ENCODE data around the gene PTPRN2. TPM values are rescaled to one million over a fixed set of nuclear protein-coding genes. Genes with fewer than 3 reads are reported as not detected.

PTPRN2 gene
- total RNA-seq, 2 donors from 2014 or later = 26.1 to 55.5 TPM

DNA sequence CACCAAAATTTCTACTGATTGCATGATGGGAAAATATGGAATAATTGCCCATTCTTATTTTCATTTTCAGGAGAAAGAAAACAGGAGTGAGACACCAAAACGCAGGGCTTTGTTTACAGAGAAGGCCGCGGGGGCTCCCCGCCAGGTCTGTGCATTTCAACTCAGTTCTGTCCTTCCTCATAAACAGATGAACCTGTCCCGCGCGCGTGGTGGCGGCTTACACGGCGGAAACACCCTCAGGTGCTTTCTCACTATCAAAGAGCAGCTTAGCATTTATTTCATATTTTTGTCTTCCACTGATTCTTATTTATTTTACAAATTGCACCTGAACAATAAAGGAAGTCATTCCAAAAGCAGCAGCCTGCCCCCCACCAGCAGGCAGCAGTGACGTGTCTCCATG is 579.4 kb downstream of the PTPRN2 start:
- Histone ChIP-seq H3K36me3 (no peaks in the 10 kb centered on the region), H3K4me3 (no peak overlapping the region), H3K4me1 (replicated peaks) (no peaks in the 10 kb centered on the region), H3K9me3 (no peaks in the 10 kb centered on the region), H3K27ac (no peak overlapping the region), H3K27me3 (replicated peaks; ENCODE audit: insufficient read depth) (no peaks in the 10 kb centered on the region)
- WGBS = 72% methylated on average over 12 of the region's 12 CpGs
- DNase-seq (ENCODE audit: low spot score) = no peak
- intact Hi-C loops (cut with DNase I) = no loop called here
- TF ChIP-seq, protein P1, sequence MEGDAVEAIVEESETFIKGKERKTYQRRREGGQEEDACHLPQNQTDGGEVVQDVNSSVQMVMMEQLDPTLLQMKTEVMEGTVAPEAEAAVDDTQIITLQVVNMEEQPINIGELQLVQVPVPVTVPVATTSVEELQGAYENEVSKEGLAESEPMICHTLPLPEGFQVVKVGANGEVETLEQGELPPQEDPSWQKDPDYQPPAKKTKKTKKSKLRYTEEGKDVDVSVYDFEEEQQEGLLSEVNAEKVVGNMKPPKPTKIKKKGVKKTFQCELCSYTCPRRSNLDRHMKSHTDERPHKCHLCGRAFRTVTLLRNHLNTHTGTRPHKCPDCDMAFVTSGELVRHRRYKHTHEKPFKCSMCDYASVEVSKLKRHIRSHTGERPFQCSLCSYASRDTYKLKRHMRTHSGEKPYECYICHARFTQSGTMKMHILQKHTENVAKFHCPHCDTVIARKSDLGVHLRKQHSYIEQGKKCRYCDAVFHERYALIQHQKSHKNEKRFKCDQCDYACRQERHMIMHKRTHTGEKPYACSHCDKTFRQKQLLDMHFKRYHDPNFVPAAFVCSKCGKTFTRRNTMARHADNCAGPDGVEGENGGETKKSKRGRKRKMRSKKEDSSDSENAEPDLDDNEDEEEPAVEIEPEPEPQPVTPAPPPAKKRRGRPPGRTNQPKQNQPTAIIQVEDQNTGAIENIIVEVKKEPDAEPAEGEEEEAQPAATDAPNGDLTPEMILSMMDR (IDR thresholded peaks at IDR 0.05) = no peak
- TF ChIP-seq POLR2AphosphoS5 (IDR thresholded peaks at IDR 0.05) (no peak), POLR2A (IDR thresholded peaks at IDR 0.05) (no peak)

DNA sequence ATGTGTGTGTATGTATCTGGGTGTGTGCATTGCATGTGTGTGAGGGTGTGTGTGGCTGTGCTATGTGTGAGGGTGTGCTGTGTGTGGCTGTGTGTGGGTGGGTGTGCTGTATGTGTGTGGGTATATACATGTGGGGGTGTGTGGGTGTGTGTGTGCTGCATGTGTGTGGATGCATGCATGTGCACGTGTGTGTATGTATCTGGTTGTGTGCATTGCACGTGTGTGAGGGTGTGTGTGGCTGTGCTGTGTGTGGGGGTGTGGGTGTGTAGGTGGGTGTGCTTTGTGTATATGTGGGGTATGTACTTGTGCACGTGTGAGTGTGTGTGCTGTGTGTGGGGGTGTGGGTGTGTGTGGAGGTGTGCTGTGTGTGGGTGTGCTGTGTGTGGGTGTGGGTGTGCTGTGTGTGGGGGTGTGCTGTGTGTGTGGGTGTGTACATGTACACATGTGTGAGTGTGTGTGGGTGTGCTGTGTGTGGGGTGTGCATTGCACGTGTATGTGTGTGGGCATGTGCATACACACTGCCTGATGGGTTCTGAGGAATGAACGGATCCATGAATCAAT is 579.8 kb downstream of the PTPRN2 start:
- H3K9me3 ChIP-seq = no peaks in the 10 kb centered on the region
- no peaks in the 10 kb centered on the region for H3K36me3 ChIP-seq
- TF ChIP-seq, protein P1 (IDR thresholded peaks at IDR 0.05) = no peak
- TF ChIP-seq POLR2AphosphoS5 (IDR thresholded peaks at IDR 0.05) (no peak), POLR2A (IDR thresholded peaks at IDR 0.05) (no peak)
- H3K27ac ChIP-seq = no peak overlapping the region
- no peak for DNase-seq (ENCODE audit: low spot score)
- intact Hi-C loops (cut with DNase I) = no loop called here
- H3K4me3 ChIP-seq = no peak overlapping the region
- 68% methylated on average over 5 of the region's 5 CpGs for WGBS
- H3K27me3 ChIP-seq (replicated peaks; ENCODE audit: insufficient read depth) = no peaks in the 10 kb centered on the region
- H3K4me1 ChIP-seq (replicated peaks) = no peaks in the 10 kb centered on the region

DNA sequence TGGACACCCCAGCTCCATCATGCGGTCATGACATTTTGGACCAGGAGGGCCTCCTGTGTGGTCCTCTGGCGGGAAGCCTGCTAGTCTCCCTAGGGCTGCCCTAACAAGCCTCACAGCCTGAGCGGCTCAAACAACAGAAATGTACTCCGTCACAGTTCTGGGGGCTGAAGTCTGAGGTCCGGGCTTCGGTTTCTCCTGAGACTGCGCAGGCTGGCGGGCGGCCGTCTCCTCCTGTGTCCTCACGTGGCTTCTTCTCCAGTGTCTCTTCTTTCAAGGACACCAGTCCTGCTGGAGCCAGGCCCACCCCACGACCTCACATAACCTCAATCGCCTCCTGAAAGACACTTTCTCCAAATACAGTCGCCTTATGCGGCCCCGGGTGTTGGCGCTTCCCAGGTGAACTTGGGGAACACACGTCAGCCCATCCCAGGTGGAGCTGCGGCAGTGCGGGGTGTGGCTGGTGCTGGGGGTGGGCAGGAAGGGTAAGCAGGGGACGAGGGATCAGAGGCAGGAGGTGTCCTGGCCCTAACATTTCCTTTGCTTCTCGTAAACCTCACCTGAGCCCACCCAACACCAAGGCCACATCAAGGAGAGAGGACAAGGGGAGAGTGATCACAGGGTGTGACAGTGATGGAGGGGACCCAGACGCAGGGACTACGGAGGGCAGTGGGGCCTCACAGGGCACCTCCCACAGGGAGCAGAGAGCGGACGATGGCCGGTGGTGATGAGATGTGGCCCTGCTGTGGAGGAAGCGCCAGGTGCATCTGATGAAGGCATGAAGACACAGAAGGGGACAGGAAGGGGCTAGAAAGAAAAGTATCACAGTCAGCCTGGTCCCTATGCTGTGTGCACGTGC is 580.6 kb downstream of the PTPRN2 start:
- 89% methylated on average over 29 of the region's 29 CpGs for WGBS
- no peak for DNase-seq (ENCODE audit: low spot score)
- no peak overlapping the region for H3K27ac ChIP-seq
- H3K27me3 ChIP-seq (replicated peaks; ENCODE audit: insufficient read depth) = no peaks in the 10 kb centered on the region
- no peaks in the 10 kb centered on the region for H3K4me1 ChIP-seq (replicated peaks)
- H3K9me3 ChIP-seq = no peaks in the 10 kb centered on the region
- TF ChIP-seq, protein P1 (IDR thresholded peaks at IDR 0.05) = no peak
- no peak for TF ChIP-seq POLR2AphosphoS5 (IDR thresholded peaks at IDR 0.05)
- no peak for TF ChIP-seq POLR2A (IDR thresholded peaks at IDR 0.05)
- no peak overlapping the region for H3K4me3 ChIP-seq
- H3K36me3 ChIP-seq = no peaks in the 10 kb centered on the region
- intact Hi-C loops (cut with DNase I) = no loop called here

DNA sequence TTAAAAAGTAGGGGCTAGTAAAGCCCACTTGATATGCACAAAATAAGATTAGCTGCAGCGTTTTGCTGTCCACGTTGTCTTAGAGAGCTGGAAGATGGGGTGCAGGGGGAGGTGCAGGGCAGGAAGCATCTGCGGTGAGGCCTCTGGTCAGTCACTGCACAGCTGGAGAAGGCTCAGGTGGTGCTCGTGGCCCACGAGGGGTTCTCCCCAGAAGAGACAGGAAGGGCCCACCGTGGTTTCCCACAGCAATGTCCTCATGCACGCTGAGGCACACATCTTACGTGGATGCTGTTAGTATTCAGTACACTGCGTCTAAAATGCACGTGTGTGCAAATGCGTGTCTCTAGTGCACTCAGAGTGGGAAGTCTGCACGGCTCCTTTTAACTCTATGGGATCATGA is 582.1 kb downstream of the PTPRN2 start:
- intact Hi-C loops (cut with DNase I) = no loop called here
- Histone ChIP-seq H3K27me3 (replicated peaks; ENCODE audit: insufficient read depth) (no peaks in the 10 kb centered on the region), H3K9me3 (no peaks in the 10 kb centered on the region), H3K27ac (no peak overlapping the region), H3K36me3 (no peaks in the 10 kb centered on the region), H3K4me1 (replicated peaks) (no peaks in the 10 kb centered on the region), H3K4me3 (no peak overlapping the region)
- DNase-seq (ENCODE audit: low spot score) = no peak
- TF ChIP-seq POLR2AphosphoS5 (IDR thresholded peaks at IDR 0.05) (no peak), POLR2A (IDR thresholded peaks at IDR 0.05) (no peak)
- TF ChIP-seq, protein P1 (IDR thresholded peaks at IDR 0.05) = no peak
- WGBS = 79% methylated on average over 12 of the region's 12 CpGs

DNA sequence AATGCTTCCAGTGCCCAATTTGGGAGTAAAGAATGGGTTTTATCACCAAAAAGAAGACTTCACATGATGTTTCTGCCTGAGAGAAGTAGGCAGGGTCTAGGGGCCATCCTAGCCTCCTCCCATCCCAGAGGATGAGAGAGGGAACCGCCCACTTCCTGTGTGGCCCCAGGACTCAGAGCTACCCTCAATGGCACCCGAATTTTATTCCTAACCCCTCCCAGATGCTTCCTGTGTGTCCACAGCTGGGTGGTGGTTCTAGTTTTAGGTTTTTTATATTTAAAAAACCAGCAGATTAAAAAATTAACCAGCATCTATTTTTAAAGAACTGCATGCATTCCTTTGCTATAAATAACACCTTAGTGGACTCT is 583.5 kb downstream of the PTPRN2 start:
- TF ChIP-seq POLR2AphosphoS5 (IDR thresholded peaks at IDR 0.05) = no peak
- intact Hi-C loops (cut with DNase I) = no loop called here
- H3K4me1 ChIP-seq (replicated peaks) = no peaks in the 10 kb centered on the region
- no peak for DNase-seq (ENCODE audit: low spot score)
- H3K4me3 ChIP-seq = no peak overlapping the region
- no peaks in the 10 kb centered on the region for H3K9me3 ChIP-seq
- H3K27me3 ChIP-seq (replicated peaks; ENCODE audit: insufficient read depth) = no peaks in the 10 kb centered on the region
- WGBS = 56% methylated on average over 2 of the region's 2 CpGs
- no peaks in the 10 kb centered on the region for H3K36me3 ChIP-seq
- H3K27ac ChIP-seq = no peak overlapping the region
